Fibroblast of upper back skin (primary cell): ENCODE results near the gene HMX1.
A peak's percentile ranks its signal among the peaks of the same experiment; 100 is the strongest.

ENCODE experiments used
- DNase-seq: peaks from one replicate; pipeline ENCODE4 v3.0.0-alpha.2; 2013

The HMX1 gene

DNA sequence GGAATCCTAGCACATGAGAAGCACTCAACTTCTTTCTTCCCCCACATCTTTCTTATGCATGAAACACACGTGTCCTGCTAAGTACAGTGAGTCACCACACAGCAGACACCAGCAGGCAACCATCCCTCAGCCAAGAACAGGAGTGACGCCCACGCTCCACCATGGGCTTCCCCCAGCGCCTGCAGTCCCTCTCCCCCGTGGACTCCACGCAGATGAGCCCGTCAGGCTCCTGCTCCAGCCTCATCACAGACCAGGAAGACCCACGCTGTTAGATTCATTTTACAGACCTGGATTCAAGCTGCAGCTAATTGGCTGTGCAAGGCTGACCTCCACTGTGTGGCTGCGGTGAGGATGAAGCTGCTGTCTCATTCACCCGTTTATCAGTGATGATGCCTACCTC is 16.7 kb downstream of the HMX1 start:
- peak; percentile 6 for DNase-seq

DNA sequence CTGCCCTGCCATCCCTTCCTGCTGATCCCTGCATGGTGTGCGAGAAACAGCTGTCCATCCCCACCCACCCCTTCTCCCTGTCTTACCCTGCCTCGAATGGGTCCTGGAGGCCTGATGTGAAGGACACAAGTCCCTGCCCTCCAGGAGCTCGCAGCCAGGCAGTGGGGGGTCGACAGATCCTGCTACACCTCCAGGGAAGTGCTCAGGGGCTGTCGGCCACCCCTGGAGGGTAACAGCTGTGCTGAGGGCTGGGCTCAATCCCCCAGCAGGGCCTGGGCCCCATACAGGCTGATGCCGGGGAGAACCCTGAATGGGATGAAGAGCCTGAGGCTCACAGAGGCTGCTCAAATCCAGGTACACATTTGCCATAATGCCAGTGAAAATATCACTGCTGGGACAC is 17.6 kb downstream of the HMX1 start:
- no peak for DNase-seq

DNA sequence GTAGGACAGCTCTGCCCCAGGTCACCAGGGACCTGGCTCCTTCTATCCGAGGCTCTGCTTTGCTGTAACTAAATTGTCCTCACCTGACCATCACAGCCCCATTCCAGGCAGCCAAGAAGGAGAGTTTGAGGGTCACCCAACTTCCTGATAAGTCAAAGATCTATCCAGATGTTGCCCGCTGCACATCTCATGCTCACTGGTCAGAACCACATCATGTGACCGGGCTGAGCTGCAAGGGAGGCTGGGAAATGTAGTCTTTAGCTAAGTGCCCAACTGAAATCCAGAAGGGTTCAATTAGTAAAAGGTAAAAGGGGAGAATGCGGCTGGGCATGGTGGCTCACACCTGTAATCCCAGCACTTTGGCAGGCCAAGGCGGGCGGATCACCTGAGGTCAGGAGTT is 18.4 kb downstream of the HMX1 start:
- no peak for DNase-seq

DNA sequence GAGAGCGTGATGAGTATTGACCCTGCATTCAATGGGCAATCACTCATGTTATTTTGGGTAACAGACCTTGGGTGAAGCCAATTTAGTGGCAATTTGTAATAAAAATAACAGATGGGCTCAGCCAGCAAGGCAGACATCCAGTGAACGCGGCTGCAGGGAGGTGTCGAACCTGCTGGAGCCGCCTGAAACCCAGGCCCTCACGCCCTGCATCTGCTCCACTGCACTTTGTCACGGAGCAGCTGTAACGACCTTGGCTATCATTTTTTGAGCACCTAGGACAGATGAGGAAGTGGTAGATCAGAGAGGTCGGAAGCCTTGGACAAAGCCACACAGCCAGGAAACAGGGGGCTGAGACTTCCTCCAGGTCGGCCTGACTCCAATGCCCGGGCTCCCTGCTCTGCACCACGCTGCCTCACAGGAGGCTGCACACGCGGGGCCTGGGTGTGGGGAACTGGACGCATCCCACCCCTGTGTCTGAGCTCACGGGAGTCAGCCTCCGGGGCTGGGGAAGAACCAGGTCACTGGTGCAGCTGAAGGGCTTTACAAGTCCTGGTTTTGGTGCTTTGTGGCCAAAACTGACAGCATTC is 19.4 kb downstream of the HMX1 start:
- DNase-seq: no peak

DNA sequence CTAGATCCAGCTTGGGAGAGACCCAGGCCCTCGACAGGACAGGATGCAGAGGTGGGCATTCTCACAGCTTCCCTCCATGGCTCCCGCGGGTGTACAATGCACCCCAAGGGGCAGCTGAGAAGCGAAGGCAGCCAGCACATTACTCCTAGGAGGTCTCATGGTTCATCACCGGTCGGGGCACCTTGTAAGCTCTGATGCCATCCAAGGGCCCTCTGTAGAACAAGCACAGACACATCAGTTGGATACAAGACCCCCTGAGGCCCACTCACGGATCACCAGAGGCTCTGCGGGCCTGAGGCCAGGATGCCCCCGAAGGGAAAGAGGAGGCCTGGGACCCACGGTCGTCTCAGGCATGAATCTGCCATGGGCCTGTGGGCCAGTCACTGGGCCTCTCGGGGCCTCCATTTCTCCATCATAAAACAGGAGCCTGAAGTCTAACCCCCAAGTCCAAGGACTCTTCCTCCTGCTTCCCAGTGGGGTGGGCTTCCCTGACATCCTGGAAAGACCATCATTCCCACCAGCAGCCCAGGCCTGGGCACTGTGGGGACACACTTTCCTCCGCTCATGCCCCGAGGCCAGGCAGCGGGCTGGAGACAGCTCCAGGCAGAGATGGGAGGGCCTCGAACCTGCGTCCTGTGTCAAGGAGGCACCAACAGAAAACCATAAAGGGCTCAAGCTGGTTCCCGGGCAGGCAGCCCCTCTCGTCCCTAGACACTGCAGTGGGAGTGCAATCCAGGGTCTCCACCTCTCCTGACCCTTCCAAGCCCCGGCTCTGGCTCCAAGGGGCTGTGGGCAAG is 20.1 kb downstream of the HMX1 start:
- DNase-seq: no peak

DNA sequence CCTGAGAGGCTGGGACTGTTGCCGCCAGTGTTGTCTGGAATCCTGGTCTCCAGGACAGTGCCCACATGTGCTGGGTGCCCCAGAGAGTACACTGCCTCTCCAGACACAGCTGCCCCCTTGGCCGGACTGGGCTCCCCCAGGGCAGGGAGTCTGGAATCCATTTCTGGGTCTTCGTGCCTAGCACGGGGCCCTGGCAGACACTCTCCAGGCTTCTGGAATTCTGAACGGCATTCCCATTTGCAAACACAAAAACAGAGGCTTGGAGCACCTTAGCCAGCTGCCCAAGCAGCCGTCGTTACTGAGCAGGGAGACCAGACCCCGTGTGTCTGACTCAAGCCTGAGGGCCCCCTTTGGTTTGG is 20.8 kb downstream of the HMX1 start:
- DNase-seq: no peak

DNA sequence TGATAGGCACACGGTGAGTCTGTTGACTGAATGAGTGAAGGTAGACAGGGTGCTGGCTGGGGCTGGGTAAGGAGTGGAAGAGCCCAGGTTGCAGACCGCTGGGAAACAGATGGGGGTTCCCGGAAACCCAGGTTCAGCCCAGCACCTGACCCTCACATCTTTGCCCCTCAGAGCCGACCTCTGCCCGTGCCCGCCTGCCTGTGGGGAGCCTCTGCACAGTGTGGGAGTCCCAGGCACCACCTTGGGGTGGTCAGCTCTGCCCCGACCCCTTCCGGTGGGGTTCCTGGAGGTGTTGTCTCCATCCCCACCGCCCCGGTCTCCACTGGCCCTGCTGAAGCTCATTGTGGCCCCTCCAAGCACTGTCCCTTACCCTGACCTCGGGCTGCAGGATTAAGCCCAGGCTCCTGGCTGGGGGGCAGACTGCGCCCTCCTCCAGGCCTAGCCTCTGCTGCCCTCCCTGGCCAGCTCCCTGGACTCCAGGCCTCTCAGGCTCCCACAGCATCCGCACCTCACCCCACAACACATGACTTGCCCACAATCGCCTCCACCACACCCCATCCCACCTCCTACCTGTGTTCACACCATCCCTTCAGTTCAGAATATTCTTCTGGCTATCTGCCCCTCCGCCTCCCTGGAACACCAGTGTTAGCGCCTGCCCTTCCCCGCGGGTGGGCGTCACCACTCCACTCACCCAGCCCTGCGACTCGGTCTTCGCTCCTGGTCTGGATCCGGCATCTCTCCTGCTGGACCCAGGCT is 21.4 kb downstream of the HMX1 start:
- no peak for DNase-seq

DNA sequence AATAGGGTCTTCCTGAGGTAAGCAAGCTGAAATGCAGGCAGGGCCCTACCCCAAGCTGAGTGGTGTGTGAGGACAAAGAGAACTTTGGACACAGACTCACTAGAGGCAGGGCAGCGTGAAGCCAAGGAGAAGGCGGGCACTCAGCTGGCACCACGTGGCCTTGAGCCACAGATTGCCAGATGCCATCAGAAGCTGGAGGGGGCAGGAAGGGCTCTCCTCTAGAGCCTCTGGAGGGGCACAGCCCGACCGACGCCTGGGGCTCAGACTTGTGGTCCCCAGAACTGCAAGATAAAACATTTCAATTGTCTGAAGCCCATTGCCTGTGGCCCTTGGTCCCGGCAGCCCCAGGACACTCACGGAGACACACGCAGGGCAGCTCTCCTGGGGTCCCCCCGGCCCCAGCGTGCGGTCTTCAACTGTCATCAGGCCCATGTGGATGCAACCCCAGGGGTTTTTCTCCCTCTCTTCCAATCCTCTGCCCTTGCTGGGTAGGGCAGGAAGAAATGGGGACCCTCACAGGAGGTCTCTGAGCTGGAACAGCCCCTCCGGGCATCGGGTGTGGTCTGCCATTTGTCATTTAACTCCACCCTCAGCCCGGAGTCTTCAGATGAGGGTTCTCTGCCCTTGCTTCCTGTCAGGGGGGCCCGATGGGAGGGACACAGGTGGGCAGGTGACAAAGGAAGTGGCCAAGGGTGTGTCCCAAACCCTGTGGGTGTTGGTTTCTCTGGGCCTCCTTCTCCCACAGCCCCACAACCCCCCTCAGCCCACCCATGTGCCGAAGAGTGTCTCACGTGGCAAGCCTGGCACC is 22.2 kb downstream of the HMX1 start:
- no peak for DNase-seq

DNA sequence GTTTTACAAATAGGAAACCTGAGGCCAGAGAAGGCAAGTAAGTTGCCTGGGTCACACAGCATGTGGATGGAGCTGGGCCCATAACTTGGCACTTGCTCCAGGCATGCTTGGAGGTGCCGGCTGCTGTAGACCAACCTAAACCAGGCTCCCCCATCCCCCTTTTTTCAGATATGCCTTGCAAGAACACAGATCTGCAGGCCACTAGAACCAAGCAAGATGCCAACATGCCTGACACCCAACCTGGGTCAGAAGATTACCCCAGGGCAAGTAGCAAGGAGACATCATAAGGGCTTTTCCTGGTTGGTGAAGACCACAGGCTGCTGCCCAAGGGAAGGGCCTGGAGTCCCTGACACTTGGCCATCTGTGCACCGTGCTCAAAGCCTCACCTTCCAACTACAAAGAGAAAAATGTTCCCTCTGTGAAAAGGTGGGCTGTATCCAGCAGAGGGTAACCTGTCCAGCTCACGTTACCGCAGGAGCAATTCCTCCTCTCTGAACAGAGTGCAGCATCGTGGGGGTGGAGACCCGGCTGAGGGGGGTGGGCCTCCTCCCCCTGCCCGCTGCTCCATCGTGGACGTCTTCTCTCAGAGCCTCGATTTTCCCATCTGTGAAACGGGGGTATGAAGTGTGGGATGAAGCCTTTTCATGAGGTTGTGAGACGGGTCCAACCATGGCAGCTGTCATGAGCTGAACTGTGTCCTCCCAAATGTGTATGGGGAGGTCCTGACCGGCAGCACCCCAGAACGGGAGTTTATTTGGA is 23.0 kb downstream of the HMX1 start:
- DNase-seq: no peak

DNA sequence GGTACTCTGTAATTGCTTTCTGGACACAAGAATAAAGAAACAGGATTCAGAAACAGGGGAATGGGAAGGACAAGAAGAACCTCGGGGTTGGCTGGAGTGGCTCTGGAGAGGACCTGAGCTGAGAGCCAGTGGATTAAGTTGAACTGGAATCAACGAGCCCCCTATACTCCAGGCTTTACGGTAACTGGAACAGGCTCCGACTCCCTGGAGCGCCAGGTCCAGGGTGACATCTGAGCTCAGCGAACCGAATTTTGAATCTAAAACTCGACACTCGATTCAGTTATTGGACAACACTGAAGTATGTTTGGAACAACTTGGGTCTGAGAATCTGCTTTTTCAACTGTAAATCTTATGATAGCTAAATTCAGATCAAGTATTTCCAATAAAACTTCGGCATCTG is 23.9 kb downstream of the HMX1 start:
- DNase-seq: no peak

DNA sequence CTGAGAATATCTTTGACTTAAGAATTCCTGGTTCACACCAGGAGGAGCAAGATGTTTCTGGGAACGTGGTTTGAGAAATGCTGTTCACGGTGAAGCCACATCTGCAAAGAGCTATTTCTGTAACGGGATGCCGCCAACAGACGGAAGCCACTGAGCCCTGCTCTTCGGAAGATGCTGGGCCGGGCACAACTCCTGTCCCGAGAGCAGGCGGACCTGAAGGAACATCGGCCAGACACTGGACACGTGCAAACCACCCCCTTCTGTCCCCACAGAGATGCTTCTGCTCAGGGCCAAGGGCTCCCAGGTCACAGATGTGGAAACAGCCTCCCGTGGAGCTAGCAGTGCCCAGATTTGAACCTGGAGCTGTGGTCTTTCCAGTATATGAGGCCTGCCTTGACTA is 24.3 kb downstream of the HMX1 start:
- no peak for DNase-seq

DNA sequence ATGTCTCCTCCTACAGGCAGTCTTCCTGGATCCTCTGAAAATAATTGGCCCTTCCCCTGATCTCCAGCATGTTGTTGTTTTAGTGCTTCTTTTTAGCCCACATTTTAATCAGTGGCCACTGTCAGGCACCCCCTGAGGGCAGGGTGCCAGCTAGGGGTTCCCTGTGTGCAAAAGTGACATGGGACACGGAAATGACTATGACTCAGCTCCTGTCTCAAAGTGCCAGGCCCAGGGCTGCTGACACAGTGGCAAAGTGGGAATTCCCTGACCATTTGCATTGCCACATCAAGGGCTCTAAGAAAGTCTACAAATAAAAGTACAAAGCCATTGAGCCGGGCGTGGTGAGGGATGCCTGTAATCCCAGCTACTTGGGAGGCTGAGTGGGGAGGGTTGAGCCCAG is 24.8 kb downstream of the HMX1 start:
- DNase-seq: no peak

DNA sequence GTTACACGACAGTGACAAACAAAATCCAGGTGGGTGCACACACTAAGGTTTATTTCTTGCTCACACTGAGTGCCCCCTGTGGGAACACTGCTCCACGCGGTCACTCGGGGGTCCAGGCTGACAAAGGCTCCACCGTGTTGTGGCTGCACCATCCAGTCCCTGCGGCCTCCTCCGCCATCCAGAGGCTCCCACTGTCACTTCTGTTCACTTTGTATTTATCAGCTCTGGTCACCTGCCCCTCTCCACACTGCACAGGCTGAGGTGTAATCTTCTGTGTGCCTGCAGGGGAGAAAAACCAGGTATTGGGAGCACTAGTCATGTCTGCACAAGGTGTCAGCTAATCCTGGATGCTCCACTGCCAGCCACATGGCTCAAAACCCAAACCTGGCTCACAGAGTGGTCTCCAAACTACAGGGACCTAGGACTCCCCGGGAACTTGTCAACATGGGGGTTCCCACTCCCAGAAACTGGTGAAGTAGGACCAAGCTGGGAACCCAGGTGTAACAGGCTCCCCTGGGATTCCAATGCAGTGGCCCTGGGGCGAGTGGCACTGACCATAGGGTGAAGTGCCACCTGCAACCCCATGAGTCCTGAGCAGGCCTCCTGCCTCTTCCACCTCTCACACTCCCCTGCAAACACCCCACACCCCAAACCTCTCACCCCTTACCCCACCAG is 25.5 kb downstream of the HMX1 start:
- DNase-seq: no peak

DNA sequence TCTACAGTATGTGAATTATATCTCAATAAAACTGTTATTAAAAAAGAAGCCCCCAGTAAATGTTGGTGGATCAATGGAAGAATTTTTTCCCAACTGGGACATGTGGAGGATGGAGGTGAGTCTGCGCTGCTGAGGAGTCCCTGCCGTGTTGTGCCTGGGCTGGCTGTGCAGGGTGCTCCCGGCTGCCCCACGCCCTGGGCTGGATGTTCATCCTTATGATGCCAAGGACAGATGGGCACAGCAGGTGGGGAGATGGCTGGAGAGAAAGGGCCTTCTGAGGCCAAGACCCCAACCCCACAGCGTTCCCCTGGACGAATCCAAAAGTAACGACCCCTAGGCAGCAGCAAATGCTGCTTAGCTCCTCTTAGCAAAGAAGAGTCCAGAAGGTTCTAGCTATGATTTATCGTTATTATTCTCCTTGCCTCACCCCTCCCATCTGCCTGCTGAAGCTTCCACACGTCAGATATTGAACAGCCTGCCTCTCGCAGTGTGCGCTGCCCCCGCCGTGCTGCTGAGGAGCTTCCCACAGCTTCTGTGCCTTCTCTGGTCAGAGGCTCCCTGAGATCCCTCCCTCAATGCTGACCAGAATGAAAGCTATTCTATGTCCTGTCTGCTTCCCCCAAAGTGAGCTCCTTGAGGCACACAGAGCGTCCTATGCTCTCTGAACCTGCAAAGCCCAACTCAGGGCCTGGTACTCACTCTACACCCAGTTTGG is 26.5 kb downstream of the HMX1 start:
- no peak for DNase-seq

DNA sequence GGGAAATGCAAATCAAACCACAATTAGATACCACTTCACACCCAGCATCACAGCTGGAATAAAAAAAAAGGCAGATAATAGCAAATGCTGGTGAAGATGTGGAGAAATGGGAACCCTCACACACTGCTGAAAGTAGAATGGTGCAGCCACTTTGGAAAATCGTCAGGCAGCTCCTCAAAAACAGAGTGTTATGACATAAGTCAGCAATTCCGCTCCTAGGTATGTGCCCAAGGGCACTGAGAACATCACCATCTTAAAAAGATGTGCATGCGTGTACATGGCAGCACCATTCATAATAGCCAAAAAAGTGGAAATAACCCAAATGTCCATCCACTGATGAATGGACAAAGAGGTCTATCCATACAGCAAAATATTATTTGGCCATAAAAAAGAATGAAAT is 28.0 kb downstream of the HMX1 start:
- DNase-seq: no peak

DNA sequence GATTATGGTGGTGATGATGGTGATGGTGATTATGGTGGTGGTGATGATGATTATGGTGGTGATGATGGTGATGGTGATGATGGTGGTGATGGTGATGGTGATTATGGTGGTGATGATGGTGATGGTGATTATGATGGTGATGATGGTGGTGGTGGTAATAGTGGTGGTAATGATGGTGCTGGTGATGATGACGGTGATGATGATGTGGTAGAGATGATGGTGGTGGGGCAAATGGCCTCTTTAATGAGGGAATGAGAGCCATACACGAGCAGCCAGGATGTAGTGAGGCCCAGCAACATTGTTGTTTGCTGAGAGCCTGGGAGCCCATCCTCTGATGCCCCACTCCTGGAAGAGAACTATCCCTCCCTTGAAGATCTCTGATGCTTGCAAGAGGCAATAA is 29.0 kb downstream of the HMX1 start:
- DNase-seq: no peak

DNA sequence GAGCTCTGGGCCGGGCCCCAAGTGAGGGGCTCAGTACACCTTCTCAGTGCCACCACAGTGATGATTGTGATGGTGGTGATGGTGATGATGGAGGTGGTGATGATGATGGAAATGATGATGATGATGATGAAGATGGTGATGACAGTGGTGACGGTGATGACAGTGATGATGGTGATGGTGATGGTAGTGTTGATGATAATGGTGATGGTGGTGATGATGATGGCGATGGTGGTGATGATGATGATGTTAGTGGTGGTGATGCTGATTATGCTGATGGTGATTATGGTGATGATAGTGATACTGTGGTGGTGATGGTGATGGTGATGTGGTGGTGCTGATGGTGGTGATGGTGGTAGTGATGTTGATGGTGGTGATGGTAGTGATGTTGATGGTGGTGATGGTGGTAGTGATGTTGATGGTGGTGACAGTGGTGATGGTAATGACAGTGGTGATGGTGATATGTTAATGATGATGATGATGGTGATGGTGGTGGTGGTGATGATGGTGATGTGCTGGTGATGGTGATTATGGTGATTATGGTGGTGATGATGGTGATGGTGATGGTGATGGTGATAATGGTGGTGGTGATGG is 29.9 kb downstream of the HMX1 start:
- DNase-seq: no peak

DNA sequence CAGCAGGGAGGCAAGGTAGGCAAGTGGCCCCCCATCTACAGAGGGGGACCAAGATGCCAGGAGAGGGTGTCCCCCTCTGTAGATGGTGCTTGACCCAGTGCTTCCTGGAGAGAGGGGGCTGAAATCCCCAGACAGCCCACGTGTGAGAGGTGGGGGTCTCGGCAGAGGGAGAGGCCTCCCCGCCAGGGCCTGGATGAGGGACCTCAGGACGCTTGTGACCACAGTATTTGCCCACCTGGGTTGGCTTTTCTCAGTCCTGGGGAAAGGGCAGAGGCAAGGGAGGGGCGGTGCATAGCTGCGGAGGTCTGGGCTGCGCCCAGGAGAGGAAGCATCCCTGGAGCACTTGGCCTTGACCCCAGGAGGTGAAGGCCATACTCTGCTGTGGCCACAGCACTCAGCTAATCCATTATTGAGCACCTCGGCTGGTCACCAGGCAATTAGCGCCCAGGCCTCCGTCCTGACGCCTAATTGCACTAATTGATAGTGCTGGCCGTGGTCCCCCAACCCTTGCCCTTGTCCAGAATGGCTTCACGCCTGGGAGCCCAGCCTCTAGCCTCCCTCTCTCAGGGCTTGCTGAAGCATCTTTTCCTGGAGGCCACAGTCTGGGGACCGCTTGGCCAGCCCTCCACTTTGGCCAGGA is 30.7 kb downstream of the HMX1 start:
- DNase-seq: no peak

DNA sequence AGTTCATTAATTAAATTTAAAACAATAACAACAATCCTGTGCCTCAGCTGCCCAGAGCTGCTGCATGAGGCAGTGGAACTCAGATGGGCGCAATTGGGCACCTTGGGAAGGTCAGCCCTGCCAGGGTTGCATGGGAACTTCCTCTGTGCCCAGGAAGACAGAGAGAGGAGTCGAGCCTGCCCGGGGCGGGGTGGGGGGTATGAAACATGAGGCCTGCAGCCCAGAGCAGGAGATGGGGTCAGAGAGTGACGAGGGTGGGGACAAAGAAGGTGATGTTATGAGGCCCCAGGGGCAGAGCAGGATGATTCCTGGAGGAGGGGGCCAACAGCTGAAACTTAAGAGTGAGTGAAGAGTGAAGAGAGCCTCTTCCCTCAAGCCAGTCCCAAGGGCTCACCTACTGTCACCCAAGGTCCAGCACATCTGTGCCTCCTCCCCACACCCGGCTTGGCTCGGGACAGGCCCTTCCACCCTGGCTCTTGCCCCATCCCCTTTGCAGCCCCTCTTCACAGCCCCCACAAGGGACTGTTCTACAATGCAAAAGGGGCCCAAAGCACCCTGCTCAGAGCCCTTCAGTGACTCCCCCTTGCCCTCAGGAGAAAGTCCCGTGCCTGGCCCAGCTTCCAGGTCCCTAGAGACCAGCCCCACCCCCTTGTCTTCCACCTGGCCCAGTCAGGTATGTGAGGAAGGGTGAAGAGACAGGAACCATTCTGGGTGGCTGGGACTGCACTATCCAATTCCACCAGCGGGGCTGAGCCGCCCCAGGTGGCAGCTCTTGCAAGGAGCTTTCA is 31.4 kb downstream of the HMX1 start:
- no peak for DNase-seq
